Tibial nerve (tissue), 3 donors: ENCODE measurements around the gene ZP1.

Source experiments
- CTCF ChIP-seq, 5 experiments: fragments of 200-600 bp in 3 of 5; fragments of 450-650 bp in 2 of 5; sonication (generic) in 3 of 5; IDR thresholded peaks; one replicate each; pipeline ENCODE4 v1.5.1; 2016 to 2019; ENCODE audit warnings: antibody characterized with exemption in 5 of 5, mild to moderate bottlenecking in 3 of 5, moderate library complexity in 2 of 5
- POLR2A ChIP-seq, 2 donors: fragments of 450-650 bp; IDR thresholded peaks; one replicate each; pipeline ENCODE4 v1.6.1; 2017; ENCODE audit warnings: antibody characterized with exemption in 2 of 2, mild to moderate bottlenecking in 2 of 2, moderate library complexity in 2 of 2

- peak in 1 of 5 experiments; percentile 49 for TF ChIP-seq CTCF (IDR thresholded peaks at IDR 0.05)
- peak in 1 of 2 donors; percentile 68 for TF ChIP-seq POLR2A (IDR thresholded peaks at IDR 0.05)
Measured at GRCh38 chr11:60913793-60914632, 46.7 kb downstream of the ZP1 start, which contains the start of gene TMEM109.
